PFSK-1 (cell line): ENCODE results near the gene STAB1.

Experiments used
- POLR2AphosphoS5 ChIP-seq: IDR thresholded peaks from 2 replicates; pipeline ENCODE4 v1.6.1; 2012; ENCODE audit warnings: low read depth, mild to moderate bottlenecking, control low read depth, low read length, moderate library complexity
- SIN3A ChIP-seq: IDR thresholded peaks from 2 replicates; pipeline ENCODE4 v1.6.1; 2012; ENCODE audit warnings: mild to moderate bottlenecking, low read length, moderate library complexity, borderline replicate concordance; ENCODE audit not compliant: insufficient read depth
- TAF1 ChIP-seq: IDR thresholded peaks from 2 replicates; pipeline ENCODE4 v1.6.1; 2012; ENCODE audit warnings: low read length, control low read depth, borderline replicate concordance; ENCODE audit not compliant: insufficient read depth
- TF ChIP-seq, protein P1 (sequence below), 2 experiments: IDR thresholded peaks; 2 replicates each; pipeline versions ENCODE4 v1.6.1 to v1.8.0; 2011 to 2012; ENCODE audit warnings: low read depth in 2 of 2, low read length in 2 of 2, control low read depth in 1 of 2, inconsistent platforms in 1 of 2, mild to moderate bottlenecking in 1 of 2, moderate library complexity in 1 of 2; ENCODE audit not compliant: insufficient read depth in 1 of 2

DNA sequence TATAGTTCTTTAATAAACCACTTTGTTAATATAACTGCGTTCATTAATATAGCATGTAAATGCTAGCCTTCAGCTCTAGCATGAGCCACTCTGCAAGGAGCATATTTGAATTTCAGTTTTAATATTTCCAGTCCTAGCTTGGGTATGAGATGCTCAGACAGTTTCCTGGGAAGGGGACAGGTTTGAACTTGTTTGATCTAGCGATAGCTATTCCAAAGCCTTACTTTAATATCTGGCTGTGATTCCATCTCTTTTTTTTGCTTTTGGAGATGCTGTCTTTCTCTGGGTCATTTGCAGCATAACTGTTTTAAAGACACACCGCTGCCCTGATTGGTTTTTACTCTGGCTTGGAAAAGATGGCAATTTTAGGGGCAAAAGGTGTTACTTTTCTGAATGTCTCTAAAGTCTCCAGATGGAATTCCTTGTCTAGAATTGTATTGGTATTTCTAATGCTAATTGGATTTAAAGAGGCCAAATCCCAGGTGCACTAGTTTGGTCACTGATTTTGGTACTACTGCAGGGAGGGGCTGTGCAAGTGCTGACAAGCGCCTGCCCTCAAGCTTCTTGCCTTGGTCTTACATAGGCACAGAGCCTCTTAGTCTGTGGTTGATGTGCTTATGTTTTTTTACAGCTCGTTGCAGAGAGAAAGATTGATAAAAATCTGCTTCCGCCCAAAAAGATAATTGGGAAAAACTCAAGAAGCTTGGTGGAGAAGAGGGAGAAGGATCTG lies 36.9 kb upstream of the STAB1 start:
- TF ChIP-seq SIN3A (no peak), POLR2AphosphoS5 (no peak), TAF1 (no peak)
- TF ChIP-seq, protein P1, sequence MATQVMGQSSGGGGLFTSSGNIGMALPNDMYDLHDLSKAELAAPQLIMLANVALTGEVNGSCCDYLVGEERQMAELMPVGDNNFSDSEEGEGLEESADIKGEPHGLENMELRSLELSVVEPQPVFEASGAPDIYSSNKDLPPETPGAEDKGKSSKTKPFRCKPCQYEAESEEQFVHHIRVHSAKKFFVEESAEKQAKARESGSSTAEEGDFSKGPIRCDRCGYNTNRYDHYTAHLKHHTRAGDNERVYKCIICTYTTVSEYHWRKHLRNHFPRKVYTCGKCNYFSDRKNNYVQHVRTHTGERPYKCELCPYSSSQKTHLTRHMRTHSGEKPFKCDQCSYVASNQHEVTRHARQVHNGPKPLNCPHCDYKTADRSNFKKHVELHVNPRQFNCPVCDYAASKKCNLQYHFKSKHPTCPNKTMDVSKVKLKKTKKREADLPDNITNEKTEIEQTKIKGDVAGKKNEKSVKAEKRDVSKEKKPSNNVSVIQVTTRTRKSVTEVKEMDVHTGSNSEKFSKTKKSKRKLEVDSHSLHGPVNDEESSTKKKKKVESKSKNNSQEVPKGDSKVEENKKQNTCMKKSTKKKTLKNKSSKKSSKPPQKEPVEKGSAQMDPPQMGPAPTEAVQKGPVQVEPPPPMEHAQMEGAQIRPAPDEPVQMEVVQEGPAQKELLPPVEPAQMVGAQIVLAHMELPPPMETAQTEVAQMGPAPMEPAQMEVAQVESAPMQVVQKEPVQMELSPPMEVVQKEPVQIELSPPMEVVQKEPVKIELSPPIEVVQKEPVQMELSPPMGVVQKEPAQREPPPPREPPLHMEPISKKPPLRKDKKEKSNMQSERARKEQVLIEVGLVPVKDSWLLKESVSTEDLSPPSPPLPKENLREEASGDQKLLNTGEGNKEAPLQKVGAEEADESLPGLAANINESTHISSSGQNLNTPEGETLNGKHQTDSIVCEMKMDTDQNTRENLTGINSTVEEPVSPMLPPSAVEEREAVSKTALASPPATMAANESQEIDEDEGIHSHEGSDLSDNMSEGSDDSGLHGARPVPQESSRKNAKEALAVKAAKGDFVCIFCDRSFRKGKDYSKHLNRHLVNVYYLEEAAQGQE (IDR thresholded peaks at IDR 0.05; ENCODE audit: insufficient read depth in 1 of 2, low read depth in 2 of 2, low read length in 2 of 2), result no peak
